GM21529 (cell line): ENCODE data around the gene SMIM27.
"Not testable (repeated sequence)": the region's sequence is repeated elsewhere in the genome, so short reads cannot be mapped to it uniquely, and the experiment has no call there.

Experiments used
- ATAC-seq: cut with Tn5 transposase; IDR thresholded peaks from one replicate; pipeline ENCODE4 v1.9.1; 2021; ENCODE audit not compliant: unreplicated experiment

SMIM27 gene

DNA sequence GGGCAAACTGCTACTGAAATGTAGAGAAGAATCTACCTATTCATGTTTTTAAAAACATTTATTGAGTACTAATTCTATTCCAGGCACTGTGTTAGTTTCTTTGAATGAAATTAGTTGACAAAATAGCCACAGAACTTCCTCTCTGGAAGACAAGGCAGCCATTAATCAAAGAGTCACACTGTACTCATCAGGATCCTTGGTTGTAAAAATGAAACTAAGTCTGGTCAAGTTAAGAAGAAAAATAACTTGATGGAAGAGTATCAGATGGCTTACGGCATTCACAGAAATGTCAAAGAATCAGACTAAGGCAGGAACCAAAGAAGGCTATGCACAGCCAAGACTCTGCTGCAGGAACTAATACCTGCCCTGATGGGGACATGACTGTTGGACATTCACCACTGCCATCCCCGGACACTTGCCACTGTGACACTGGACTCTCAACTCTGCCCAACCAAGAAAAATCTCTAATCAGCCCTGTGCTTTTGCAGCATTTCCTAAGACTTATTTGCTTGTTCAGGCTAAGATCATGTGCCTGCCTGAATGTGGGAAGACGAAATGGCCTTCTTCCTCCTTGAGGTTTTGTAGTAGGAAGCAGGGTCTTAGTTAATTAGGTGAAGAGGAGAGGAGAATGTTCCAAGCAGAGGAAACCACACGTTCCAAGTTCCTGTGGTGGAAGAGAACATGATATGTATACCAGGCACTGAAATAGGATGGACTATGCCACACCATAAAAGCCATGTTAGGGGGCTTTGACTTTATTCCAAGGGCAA lies 44.2 kb downstream of the SMIM27 start:
- ATAC-seq: no peak

DNA sequence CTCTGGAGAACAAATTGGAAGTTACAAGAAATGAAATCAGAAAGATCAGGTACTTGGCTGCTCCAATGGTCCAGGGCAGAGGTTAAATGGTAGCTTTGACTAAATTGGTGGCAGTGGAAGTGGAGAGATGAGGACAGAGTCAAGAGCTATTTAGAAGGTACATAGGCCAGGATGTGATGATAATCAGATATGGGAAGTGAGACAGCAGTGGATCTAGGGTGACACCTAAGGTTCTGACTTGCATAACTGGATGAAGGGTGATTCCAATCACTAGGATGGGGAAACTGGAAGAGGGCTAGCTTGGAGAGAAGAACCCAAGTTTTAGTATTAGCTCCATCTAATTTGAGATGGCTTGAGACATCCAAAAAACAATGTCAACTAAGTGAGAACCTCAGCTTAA lies 44.8 kb downstream of the SMIM27 start:
- no peak for ATAC-seq

DNA sequence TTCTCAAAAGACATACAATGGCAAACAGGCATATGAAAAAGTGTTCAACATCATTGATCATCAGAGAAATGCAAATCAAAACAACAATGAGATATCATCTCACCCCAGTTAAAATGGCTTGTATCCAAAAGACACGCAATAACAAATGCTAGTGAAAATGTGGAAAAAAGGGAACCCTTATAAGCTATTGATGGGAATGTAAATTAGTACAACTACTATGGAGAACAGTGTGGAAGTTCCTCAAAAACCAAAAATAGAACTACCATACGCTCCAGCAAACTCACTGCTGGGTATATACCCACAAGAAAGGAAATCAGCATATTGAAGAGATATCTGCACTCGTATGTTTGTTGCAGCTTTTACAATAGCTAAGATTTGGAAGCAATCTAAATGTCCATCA lies 46.9 kb downstream of the SMIM27 start:
- ATAC-seq: not testable (repeated sequence)
